Fibroblast of upper back skin (primary cell): ENCODE results near the gene FKBP7.
"Not testable (repeated sequence)": the region's sequence is repeated elsewhere in the genome, so short reads cannot be mapped to it uniquely, and the experiment has no call there.

Experiments
- DNase-seq: peaks from one replicate; pipeline ENCODE4 v3.0.0-alpha.2; 2013

The FKBP7 gene

DNA sequence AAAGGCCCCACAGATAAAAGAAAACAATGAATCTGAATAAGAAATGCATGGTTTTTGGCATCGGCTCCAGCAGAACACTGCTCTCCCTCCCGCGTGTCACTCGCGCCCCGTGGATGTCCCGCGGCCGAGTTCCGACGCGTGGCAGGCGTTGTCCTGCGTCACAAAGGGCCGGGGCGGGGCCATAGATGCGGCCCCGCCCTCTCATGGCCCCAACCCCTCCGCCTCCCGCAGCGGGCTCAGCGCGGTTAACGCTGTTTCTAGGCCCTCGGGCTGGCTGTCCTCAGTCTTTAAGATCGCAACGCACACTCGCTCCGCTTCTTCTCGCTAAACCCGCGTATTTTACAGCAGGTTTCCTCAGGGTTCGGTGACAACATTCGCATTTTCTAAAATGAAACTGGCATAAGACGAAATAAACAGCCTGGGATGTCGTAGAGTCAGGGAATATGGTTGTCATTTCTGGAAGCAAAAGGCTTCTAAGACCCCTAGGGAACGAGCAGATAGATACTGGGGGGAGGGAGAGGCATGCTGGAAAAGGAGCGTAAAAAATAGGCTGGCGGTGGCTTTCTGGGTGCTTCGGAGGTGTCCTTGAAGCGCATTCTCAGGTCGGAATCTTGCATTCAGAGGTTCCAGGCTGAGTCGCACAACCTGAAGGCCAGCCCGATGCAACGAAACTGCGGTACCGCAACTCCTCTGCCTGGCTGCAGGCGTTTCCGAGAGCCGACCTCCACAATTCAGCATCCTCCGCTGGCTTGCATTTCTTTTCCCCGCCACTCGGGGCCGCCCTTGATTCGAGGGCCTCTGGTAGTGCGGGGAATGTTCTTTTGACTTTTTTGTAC is at the start of gene FKBP7:
FKBP7 (minus strand) TSS at position 162 of the 836 bp plus-strand sequence; CDS start at position 61, 101 bp downstream.
- peak; percentile 82 for DNase-seq

DNA sequence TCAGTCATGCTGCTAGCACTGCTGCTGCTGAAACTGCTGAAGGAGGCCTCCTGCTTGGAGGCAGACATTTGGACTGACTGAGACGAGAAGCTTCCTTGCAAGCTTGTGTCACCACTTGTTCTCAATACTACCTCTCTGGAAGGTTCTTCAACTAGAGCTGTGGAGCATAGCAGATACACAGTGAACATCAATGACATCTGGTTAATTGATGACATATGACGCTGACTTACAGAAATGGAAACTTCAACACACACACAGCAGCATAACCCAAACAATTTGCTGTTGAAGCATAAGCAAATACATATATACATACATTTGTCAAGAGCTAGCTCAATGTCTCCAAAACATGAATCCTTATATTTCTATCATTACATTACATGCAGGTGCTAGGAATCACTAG is 49.2 kb upstream of the FKBP7 start:
- no peak for DNase-seq

DNA sequence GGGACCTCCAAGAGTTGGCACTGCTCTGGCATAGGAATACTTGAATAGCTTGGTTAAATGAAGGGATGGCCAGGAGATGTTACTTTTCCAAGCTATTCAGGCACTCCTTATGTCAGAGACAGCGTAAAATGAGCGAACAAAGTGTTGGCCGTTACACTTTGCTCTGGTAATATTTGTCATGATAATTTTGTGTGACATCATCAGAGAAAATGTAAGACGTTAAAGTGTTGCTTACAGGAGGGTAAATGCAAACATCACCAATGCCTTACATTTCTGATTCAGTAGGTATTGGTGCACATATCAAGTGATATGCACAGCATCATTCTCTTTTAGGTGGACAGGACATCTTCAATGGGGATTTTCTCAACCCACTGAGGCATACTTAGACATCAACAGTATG is 47.9 kb upstream of the FKBP7 start:
- no peak for DNase-seq

DNA sequence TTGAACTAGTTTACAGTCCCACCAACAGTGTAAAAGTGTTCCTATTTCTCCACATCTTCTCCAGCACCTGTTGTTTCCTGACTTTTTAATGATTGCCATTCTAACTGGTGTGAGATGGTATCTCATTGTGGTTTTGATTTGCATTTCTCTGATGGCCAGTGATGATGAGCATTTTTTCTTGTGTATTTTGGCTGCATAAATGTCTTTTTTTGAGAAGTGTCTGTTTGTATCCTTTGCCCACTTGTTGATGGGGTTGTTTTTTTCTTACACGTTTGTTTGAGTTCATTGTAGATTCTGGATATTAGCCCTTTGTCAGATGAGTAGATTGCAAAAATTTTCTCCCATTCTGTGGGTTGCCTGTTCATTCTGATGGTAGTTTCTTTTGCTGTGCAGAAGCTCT is 47.1 kb upstream of the FKBP7 start:
- DNase-seq: not testable (repeated sequence)

DNA sequence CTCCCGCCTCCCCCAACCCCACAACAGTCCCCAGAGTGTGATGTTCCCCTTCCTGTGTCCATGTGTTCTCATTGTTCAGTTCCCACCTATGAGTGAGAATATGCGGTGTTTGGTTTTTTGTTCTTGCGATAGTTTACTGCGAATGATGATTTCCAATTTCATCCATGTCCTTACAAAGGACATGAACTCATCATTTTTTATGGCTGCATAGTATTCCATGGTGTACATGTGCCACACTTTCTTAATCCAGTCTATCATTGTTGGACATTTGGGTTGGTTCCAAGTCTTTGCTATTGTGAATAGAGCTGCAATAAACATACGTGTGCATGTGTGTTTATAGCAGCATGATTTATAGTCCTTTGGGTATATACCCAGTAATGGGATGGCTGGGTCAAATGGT is 46.6 kb upstream of the FKBP7 start:
- DNase-seq: not testable (repeated sequence)

DNA sequence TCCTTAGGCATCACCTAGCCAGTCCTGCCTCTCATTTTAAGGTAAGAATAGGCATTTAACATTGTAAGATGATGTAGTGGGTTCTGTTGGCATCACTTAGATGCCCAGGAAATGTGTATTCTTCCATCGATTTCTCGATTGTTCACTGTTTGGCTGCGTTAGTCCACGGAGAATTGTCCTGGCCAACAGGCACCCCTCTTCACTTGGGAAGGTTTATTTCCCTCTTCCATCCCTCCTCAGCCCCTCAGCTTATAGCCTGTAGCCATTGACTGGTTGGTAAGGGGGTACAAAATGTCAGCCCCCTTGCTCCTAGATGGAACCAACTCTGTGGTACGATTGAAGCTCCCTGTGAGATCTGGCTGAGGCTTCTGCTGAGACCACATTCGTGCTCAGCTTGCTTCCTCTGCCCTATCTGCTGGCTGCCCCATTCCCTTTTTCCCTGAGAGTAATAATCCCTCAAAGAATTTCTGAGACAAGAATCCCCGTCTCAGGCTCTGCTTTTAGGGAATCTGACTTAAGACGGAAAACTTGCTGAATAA is 45.3 kb upstream of the FKBP7 start:
- DNase-seq: no peak

DNA sequence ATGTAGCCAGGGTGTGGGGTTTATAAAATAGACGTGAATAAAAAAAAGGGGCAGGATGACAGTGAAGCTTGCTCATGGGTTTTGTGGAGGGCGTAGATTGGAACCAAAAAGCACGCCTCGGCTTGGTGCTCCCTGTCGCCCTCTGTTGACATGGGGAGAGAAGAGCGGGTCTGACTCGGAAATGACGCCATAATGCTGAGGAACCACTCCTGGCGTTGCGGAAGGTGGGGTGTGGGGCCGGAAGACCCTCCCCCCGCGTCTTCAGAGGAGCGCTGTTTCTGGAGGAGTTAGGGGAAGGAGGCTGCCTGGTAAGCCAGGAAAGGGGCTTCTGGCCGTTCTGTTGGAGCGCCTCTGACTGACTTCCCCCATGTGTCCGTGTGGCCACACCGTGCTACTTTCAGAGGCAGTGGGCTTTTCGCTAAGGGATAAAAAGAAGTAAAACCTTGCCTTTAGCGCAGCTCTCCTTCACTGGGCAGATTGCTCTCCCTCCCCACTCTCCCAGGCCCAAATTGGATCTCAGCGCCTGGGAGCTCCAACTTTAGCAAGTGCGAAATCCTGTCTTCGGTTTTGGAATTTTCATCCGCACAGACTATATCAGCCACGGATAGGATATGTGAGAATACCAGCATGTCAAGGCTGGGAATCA is 44.7 kb upstream of the FKBP7 start:
- DNase-seq: peak; percentile 84

DNA sequence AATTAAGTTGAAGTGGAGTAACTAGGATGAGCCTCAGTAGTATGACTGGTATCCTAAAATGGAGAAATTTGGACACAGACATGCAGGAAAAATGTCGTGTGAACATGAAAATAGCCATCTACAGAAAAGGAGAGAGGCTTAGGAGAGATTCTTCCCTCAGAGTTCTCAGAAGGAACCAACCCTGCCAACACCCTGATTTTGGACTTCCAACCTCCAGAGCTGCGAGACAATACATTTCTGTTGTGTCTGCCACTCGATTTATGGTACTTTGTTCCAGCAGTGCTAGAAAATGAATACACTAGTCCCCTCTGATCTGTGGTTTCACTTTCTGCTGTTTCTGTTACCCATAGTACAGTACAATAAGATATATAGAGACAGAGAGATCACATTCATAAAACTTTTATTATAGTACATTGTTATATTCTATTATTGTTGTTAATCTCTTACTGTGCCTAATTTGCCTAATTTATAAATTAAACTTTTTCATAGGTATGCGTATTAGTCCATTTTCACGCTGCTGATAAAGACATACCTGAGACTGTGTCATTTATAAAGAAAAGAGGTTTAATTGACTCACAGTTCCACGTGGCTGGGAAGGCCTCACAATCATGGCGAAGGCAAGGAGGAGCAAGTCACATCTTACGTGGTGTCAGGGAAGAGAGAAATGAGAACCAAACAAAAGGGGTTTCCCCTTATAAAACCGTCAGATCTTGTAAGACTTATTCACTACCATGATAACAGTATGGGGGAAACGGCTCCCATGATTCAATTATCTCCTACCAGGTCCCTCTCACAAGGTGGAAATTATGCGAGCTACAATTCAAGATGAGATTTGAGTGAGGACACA is 43.1 kb upstream of the FKBP7 start:
- DNase-seq: no peak

- DNase-seq: peak; percentile 49
Observed at GRCh38 chr2:178517496-178517895, 39.1 kb upstream of the FKBP7 start.

- DNase-seq: peak; percentile 66
Observed at GRCh38 chr2:178514664-178515063, 36.3 kb upstream of the FKBP7 start.

DNA sequence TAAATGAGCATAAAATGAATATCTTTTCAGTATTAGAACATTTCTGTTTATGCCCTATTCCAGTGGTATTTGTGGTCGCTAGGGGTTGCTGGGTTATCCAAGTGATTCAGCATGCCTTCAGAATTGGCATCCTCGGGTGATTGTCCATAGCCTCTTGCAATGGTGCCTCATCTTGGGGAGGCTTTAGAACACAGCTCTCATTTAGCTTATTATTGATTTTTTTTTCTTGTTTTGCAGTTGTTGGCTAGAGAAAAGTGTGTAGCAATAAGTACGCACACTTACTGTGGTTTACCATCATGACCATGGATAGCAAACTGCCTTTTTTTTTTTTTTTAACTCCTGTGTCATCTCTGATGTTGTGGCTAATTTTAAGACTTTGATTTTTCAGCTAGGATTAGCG is 35.5 kb upstream of the FKBP7 start:
- no peak for DNase-seq

DNA sequence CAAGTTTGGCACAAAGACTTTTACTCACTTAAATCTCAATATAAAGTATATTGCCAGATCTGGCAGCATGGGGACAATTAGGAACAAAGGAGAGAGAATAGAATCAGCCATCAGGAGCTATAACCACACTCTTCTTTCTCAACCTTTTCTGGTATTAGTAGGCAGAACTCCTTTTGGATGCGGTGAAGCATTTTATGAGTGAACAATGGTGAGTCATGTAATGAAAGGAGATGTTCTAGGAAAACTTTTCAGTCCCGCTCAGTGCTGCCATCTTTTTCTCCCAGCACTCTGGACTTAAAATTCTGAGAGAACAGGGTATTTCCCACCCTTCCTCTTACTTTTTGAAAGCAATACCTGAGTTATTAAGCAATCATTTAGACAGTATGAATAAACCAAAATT is 34.1 kb upstream of the FKBP7 start:
- peak; percentile 13 for DNase-seq

DNA sequence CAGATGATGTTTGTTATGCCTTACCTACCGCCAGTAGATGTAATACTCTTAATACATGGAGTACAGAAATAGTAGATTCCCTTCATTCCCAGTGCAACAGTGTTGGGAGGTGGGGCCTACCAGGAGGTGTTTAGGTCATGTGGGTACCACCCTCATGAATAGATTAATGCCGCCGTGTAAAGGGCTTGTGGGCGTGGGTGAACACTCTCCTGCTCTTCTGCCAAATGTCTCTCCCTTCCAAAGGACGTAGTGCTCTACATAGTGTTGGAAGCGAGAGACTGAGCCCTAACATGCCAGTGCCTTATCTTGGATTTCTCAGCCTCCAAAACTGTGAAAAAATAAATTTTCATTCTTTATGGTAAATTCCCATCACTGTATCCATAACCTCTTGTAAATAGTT is 32.0 kb upstream of the FKBP7 start:
- DNase-seq: no peak

DNA sequence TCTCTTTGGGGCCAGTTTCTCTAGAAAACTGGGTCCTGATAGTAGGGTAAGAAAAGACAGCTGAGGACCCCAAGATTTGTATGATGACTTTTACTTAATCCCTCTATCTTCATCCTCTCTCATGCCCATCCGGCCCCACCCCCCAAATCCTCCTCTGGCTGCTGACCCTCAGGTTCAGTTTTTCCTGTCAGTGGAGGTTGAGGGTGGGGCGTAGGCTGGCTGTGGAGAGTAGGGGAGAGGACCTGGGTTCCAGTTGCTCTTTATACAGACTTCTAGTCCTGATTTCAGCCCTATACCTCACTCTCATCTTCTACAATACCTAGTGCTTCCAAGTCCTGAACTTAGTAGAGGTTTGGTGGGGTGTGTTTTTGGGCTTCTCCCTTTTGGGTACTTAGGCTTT is 30.2 kb upstream of the FKBP7 start:
- DNase-seq: no peak

DNA sequence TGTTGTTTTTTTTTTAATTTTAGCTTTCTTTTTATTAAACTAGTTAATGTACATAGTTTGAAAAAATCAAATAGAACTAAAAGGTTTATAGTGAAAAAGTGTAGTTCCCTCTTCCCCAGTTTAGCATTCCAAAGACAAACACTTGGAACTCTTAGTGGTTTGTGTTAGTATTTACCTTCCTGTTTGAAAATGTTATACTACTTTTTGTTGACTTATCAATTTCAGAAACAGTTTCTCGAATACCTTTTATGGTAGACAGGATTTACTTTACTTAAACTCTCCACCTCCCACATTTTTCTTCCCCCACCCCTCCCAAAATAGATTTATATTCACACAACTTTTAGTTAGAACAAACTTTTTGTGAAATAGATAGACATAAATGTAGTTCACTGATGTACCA is 28.5 kb upstream of the FKBP7 start:
- DNase-seq: no peak

GRCh38 chr2:178506524-178506923 is 28.1 kb upstream of the FKBP7 start:
- DNase-seq: no peak

GRCh38 chr2:178506101-178506500 is 27.7 kb upstream of the FKBP7 start:
- DNase-seq: no peak

GRCh38 chr2:178502751-178503150 is 24.4 kb upstream of the FKBP7 start:
- no peak for DNase-seq

DNA sequence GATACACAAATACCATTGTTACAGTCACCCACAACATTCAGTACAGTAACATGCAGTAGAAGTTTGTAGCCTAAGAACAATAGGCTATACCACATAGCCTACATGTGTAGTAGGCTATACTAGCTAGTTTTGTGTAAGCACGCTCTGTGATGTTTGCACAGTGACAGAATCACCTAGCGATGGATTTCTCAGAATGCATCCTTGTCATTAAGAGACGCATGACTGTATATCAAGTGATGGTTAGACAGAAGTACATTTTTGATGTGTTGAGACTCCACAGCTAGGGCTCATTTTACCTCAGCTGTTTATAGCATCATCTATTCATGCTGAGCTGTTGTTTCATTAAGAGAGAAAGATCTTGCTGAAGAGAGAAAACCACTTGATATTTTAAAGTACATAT is 21.2 kb upstream of the FKBP7 start:
- no peak for DNase-seq

GRCh38 chr2:178498137-178498536 is 19.7 kb upstream of the FKBP7 start:
- no peak for DNase-seq

- DNase-seq: no peak
Observed at GRCh38 chr2:178496049-178496448, 17.6 kb upstream of the FKBP7 start.

GRCh38 chr2:178491612-178492011 is 13.2 kb upstream of the FKBP7 start:
- no peak for DNase-seq

DNA sequence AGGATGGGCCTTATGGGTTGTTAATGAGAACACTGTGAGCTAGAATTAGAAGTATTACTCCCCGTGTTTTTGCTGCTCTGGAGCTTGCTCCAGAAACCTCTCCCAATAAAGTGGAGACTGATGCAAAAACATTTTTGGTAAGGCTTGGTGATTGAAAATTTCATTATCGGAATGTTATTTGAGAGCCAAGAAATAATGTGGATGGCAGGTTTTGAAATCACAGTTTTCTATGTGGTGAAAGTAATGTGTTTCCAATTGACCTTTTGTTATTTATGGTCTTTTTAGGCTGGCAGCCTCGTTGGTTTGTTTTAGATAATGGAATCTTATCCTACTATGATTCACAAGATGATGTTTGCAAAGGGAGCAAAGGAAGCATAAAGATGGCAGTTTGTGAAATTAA is 7.0 kb upstream of the FKBP7 start:
- DNase-seq: no peak
